Heart right ventricle (tissue), 16 donors: ENCODE results near the gene CBFA2T2. TPM values are rescaled to one million over a fixed set of nuclear protein-coding genes. Genes with fewer than 3 reads are reported as not detected.

Experiments used
- ATAC-seq, 8 donors: fragments of 200-7000 bp; cut with Tn5 transposase; one replicate each; pipeline ENCODE4 v1.9.1; 2020; ENCODE audit warnings: mild to moderate bottlenecking in 8 of 8, moderate library complexity in 8 of 8, moderate number of reproducible peaks in 1 of 8
- DNase-seq, 2 donors: peaks; one replicate each; pipeline ENCODE4 v3.0.0-alpha.2; 2020
- H3K27ac ChIP-seq, 10 donors: fragments of 200-600 bp; sonication (generic) in 2 of 10; one replicate each; pipeline versions ENCODE4 v1.5.0 to v1.8.0; 2020 to 2022; ENCODE audit warnings: mild to moderate bottlenecking in 3 of 10
- H3K27me3 ChIP-seq, 7 donors: fragments of 200-600 bp; one replicate each; pipeline ENCODE4 v1.8.0; 2021 to 2022; ENCODE audit warnings: mild to moderate bottlenecking in 2 of 7
- H3K36me3 ChIP-seq, 9 donors: fragments of 200-600 bp; sonication (generic) in 1 of 9; one replicate each; pipeline versions ENCODE4 v1.5.0 to v1.8.0; 2020 to 2022; ENCODE audit warnings: mild to moderate bottlenecking in 2 of 9
- H3K4me1 ChIP-seq, 9 donors: fragments of 200-600 bp; sonication (generic) in 1 of 9; one replicate each; pipeline versions ENCODE4 v1.5.0 to v1.8.0; 2020 to 2022; ENCODE audit warnings: mild to moderate bottlenecking in 4 of 9
- H3K4me3 ChIP-seq, 10 donors: fragments of 200-600 bp; sonication (generic) in 2 of 10; one replicate each; pipeline versions ENCODE4 v1.5.0 to v1.8.0; 2020 to 2022; ENCODE audit warnings: mild to moderate bottlenecking in 7 of 10, moderate library complexity in 2 of 10
- H3K9me3 ChIP-seq, 11 donors: fragments of 200-600 bp in 10 of 11; sonication (generic) in 2 of 11; one replicate each; pipeline versions ENCODE4 v1.5.0 to v1.8.0; 2013 to 2022; ENCODE audit warnings: mild to moderate bottlenecking in 2 of 11, control low read depth in 1 of 11, moderate library complexity in 1 of 11
- WGBS, 2 donors: extraction: QIAGEN DNeasy Blood & Tissue Kit; methylation state at CpG; one replicate each; pipeline ENCODE4 v1.1.7; 2013; ENCODE audit warnings: inconsistent platforms in 1 of 2; 5-methylcytosine and 5-hydroxymethylcytosine counted together
- intact Hi-C, 10 donors: fragments of 100-400 bp; cut with DNase I; formaldehyde crosslinking; loops; one replicate each; pipeline versions ENCODE4 v1.11.1 to v1.14.2; 2022
- polyA plus RNA-seq, 2 donors: library from polyadenylated mRNA; stranded (reverse); fragments of 200-250 nt; gene quantifications; one replicate each; pipeline ENCODE4 v1.2.3, GENCODE V29; 2013
- total RNA-seq, 10 donors: library from RNA; stranded (reverse); fragmentation: NEBNext Ultra II Directional in 3 of 10; extraction: Animal tissue kit (Norgen Biotek cat#: 25700) in 3 of 10; gene quantifications; one replicate each; pipeline versions ENCODE4 v1.2.1 to v1.2.4, GENCODE V29; 2021 to 2023
- TF ChIP-seq, protein P1 (sequence below), 9 donors: fragments of 200-600 bp; sonication (generic) in 2 of 9; IDR thresholded peaks; one replicate each; pipeline versions ENCODE4 v1.5.0 to v1.8.0; 2021 to 2022; ENCODE audit warnings: antibody characterized with exemption in 9 of 9, mild to moderate bottlenecking in 5 of 9, moderate library complexity in 1 of 9
- donor health status: Arrhythmogenic right ventricular cardiomyopathy.
- donor health status: ischemic (EF 13 %, LVEDD 7.1; RV severe dilation, severe dysfunction).
- donor health status: healthy with polysubstance abuse.
- donor health status: DM: no; HTN: yes; CAD: no.
- donor health status: DM: no; HTN: no; CAD: no.
- donor health status: ischemic (EF 25% LVEDD 6.9; RV normal size, moderate dysfunction).
- donor health status: ischemic (EF 25% LVEDD 5.7; RV mildly dilated, moderate dysfunction).
- donor health status: healthy.
- donor health status: DM: yes; HTN: yes; CAD: no.
- donor health status: Ischemic cardiomyopathy.
- donor health status: ischemic (EF 35%, LVEDD 5.7; RV mildly dilated, moderate dysfunction).
- donor health status: nonischemic (EF 11% LVEDD 7.7; RV severe dilation, severe dysfunction).
- donor health status: DM: yes; HTN: yes; CAD: no.
- donor health status: PGD.
- donor health status: ischemic (EF 29% LVEDD 5.4; RV normal size, mild dysfunction).
- donor health status: nonischemic (EF 23%, LVEDD 6.1; RV moderate dilation, normal function).

CBFA2T2 gene
- total and polyA plus RNA-seq, 12 donors: 3.5 to 13.3 (median 11.3) TPM

DNA sequence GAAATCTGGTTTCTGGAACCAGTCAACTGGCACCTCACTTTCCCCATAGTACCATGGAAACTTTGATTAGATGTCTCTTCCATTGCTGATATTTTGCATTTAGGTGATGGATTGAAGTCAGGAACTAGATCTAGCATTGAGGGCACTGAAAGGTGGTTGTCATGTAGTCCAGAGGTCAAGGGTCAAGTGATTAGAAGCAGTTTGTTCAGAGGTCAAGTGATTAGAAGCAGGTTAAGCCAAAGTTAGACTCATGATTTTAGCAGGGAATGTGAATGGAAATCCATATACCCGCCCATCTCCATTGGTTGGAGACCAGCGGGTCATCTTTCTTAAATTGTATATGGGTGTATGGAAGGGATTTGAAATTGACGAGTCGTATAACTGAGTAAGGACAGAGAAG lies 51.2 kb downstream of the CBFA2T2 start:
- no peaks in the 10 kb centered on the region for H3K36me3 ChIP-seq
- H3K9me3 ChIP-seq: no peaks in the 10 kb centered on the region
- H3K27me3 ChIP-seq: no peaks in the 10 kb centered on the region
- ATAC-seq: no peak
- H3K4me1 ChIP-seq: peaks cover 0 to 25% (median 10%) of the 10 kb centered on the region in 9 donors
- DNase-seq: no peak
- TF ChIP-seq, protein P1, sequence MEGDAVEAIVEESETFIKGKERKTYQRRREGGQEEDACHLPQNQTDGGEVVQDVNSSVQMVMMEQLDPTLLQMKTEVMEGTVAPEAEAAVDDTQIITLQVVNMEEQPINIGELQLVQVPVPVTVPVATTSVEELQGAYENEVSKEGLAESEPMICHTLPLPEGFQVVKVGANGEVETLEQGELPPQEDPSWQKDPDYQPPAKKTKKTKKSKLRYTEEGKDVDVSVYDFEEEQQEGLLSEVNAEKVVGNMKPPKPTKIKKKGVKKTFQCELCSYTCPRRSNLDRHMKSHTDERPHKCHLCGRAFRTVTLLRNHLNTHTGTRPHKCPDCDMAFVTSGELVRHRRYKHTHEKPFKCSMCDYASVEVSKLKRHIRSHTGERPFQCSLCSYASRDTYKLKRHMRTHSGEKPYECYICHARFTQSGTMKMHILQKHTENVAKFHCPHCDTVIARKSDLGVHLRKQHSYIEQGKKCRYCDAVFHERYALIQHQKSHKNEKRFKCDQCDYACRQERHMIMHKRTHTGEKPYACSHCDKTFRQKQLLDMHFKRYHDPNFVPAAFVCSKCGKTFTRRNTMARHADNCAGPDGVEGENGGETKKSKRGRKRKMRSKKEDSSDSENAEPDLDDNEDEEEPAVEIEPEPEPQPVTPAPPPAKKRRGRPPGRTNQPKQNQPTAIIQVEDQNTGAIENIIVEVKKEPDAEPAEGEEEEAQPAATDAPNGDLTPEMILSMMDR (IDR thresholded peaks at IDR 0.05): no peak
- no peak overlapping the region for H3K27ac ChIP-seq
- H3K4me3 ChIP-seq: no peak overlapping the region
- WGBS, 2 donors: 95 to 97% methylated on average over 4 of the region's 4 CpGs
- intact Hi-C loops: no loop called here

GRCh38 chr20:33541797-33542196 lies 51.9 kb downstream of the CBFA2T2 start:
- ATAC-seq: no peak
- 96 to 98% methylated on average over 1 of the region's 1 CpG for WGBS, 2 donors
- TF ChIP-seq, protein P1 (IDR thresholded peaks at IDR 0.05): no peak
- Histone ChIP-seq H3K4me1 (peaks cover 0 to 25% (median 10%) of the 10 kb centered on the region in 9 donors), H3K27me3 (no peaks in the 10 kb centered on the region), H3K36me3 (no peaks in the 10 kb centered on the region), H3K4me3 (no peak overlapping the region), H3K27ac (no peak overlapping the region), H3K9me3 (no peaks in the 10 kb centered on the region)
- intact Hi-C loops: no loop called here
- no peak for DNase-seq

GRCh38 chr20:33545763-33546162 lies 55.9 kb downstream of the CBFA2T2 start:
- Histone ChIP-seq H3K27me3 (no peaks in the 10 kb centered on the region), H3K9me3 (no peaks in the 10 kb centered on the region), H3K4me3 (no peak overlapping the region), H3K36me3 (peaks cover 0 to 4% (median 0%) of the 10 kb centered on the region in 9 donors), H3K27ac (no peak overlapping the region), H3K4me1 (peaks cover 0 to 6% (median 0%) of the 10 kb centered on the region in 9 donors)
- DNase-seq (no peak), ATAC-seq (no peak)
- intact Hi-C loops: no loop called here
- TF ChIP-seq, protein P1 (IDR thresholded peaks at IDR 0.05): no peak

- intact Hi-C loops: no loop called here
- H3K4me1 ChIP-seq: peaks cover 0 to 10% (median 4%) of the 10 kb centered on the region in 9 donors
- peaks cover 0 to 18% (median 0%) of the 10 kb centered on the region in 9 donors for H3K36me3 ChIP-seq
- H3K9me3 ChIP-seq: no peaks in the 10 kb centered on the region
- no peaks in the 10 kb centered on the region for H3K27me3 ChIP-seq
- TF ChIP-seq, protein P1 (IDR thresholded peaks at IDR 0.05): no peak
- DNase-seq (no peak), ATAC-seq (no peak)
- 95 to 97% methylated on average over 2 of the region's 2 CpGs for WGBS, 2 donors
- no peak overlapping the region for H3K27ac ChIP-seq
- no peak overlapping the region for H3K4me3 ChIP-seq
Measured at GRCh38 chr20:33549229-33549999, 59.5 kb downstream of the CBFA2T2 start.
